Cortex of kidney (tissue), 1 donor: Measurements from ENCODE around the gene ST6GAL1.

Source experiments
- DNase-seq: peaks from one replicate; lab custom pipeline; 2025; lab: John Stamatoyannopoulos, UW

Gene ST6GAL1

GRCh38 chr3:187112934-187113793, 182.8 kb downstream of the ST6GAL1 start:
- DNase-seq = no peak

GRCh38 chr3:187114511-187114910, 184.2 kb downstream of the ST6GAL1 start:
- no peak for DNase-seq

- no peak for DNase-seq
Observed at GRCh38 chr3:187120326-187120725, 190.0 kb downstream of the ST6GAL1 start.

- no peak for DNase-seq
Observed at GRCh38 chr3:187122261-187122660, 191.9 kb downstream of the ST6GAL1 start.

- DNase-seq = no peak
Observed at GRCh38 chr3:187125319-187126031, 195.1 kb downstream of the ST6GAL1 start.
